NCI-H1436 (cell line): ENCODE data around the gene NOC4L.
"Not testable (repeated sequence)": the region's sequence is repeated elsewhere in the genome, so short reads cannot be mapped to it uniquely, and the experiment has no call there.

Experiments used
- DNase-seq: peaks from one replicate; lab custom pipeline; 2025; lab: John Stamatoyannopoulos, UW

NOC4L gene

GRCh38 chr12:132144115-132144809 lies at the start of gene NOC4L, which contains the start of gene DDX51:
Gene NOC4L, plus strand, starts transcription at chr12:132144457. Its CDS starts 32 bp downstream, at chr12:132144489.
Gene DDX51, minus strand, starts transcription at chr12:132144319. Its CDS starts 23 bp downstream, at chr12:132144296.
- peak; percentile 90 for DNase-seq

- no peak for DNase-seq
These were observed 48.5 kb upstream of the NOC4L start for GRCh38 chr12:132095520-132096409.

- DNase-seq, result no peak
These were observed 44.5 kb upstream of the NOC4L start for GRCh38 chr12:132099739-132100138.

GRCh38 chr12:132100306-132101065 lies 43.8 kb upstream of the NOC4L start:
- DNase-seq, result no peak

- DNase-seq, result no peak
These were observed 42.0 kb upstream of the NOC4L start for GRCh38 chr12:132102297-132102696.

GRCh38 chr12:132103072-132103471 lies 41.2 kb upstream of the NOC4L start:
- not testable (repeated sequence) for DNase-seq

GRCh38 chr12:132103542-132104308 lies 40.5 kb upstream of the NOC4L start:
- no peak for DNase-seq

GRCh38 chr12:132105467-132105866 lies 38.8 kb upstream of the NOC4L start:
- no peak for DNase-seq

GRCh38 chr12:132106921-132107320 lies 37.3 kb upstream of the NOC4L start:
- no peak for DNase-seq

GRCh38 chr12:132108211-132108832 lies 35.9 kb upstream of the NOC4L start:
- no peak for DNase-seq

GRCh38 chr12:132109741-132110140 lies 34.5 kb upstream of the NOC4L start:
- DNase-seq, result no peak

GRCh38 chr12:132110677-132111076 lies 33.6 kb upstream of the NOC4L start:
- no peak for DNase-seq

GRCh38 chr12:132111654-132112304 lies 32.5 kb upstream of the NOC4L start:
- no peak for DNase-seq

GRCh38 chr12:132114667-132115066 lies 29.6 kb upstream of the NOC4L start:
- no peak for DNase-seq

GRCh38 chr12:132115500-132115899 lies 28.8 kb upstream of the NOC4L start:
- DNase-seq, result no peak

- DNase-seq, result no peak
These were observed 27.3 kb upstream of the NOC4L start for GRCh38 chr12:132116709-132117557.

- DNase-seq, result no peak
These were observed 26.7 kb upstream of the NOC4L start for GRCh38 chr12:132117558-132117875.

GRCh38 chr12:132118876-132119275 lies 25.4 kb upstream of the NOC4L start:
- DNase-seq, result no peak

- DNase-seq, result no peak
These were observed 23.0 kb upstream of the NOC4L start for GRCh38 chr12:132121283-132121682.
